Measurements from ENCODE around the gene INHBB.

The INHBB gene

DNA sequence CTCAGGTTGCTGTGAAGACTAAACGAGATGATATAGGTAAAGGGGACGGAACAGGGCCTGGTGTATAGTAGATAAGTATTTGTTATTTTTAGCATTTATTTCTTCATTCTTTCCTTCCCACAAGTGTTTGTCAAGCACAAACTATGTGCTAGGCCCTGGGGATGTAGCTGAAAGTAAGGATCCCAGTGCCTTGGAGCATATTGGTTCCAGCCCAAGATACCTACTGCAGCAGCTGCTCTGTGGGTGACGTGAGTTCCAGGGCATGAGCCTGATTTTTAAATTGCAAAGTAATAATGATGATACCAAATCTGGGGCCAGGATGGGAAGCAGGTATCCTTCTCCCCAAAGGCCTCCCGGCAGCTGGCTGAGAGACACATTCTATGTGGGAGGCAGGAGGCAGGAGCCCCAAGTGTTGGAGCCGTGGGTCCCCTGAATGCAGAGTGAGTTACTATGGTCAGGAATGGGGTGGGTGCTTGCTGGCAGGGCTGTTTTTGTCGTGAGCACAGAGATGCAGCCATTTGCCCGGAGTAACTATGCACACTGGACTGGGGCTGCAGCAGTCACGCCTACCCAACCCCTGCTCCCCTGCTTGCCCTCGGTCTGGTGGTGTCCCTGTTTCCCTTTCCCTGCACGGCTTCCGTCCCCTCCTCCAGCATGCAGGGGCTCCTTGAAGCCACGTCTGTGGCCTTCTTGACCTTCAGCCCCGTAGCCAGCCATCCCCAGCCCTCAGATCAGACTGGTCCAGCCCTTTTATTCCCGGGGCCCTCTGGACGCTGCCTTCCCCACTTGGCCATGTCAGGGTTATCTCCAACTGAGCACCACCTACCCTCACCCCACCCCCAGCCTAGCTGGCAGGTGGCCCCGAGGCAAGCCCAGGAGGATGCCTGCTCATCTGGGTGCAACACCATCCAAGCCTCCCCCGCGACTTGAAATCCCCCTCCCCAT, 52.4 kb downstream of the INHBB start:
- no peak for DNase-seq (ENCODE audit: low read depth)

- DNase-seq (ENCODE audit: low read depth) = no peak
These were observed 53.3 kb downstream of the INHBB start for GRCh38 chr2:120398996-120399888.

DNA sequence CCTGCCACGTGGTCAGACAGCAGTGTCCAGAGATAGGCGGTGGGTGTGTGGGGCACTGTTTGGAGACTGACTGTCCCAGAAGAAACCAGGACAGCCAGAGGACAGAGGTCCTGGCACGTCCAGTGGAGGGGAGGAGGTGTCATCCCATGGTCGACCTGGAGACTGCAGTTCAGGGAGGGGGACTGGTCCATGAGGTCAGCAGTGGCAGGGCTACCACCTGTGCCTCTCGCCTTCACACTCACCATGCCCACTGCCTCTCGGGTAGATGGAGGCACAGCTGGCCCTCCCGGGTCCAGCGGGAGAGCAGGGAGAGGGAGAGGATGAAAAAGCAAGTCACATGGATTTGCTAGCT, 53.9 kb downstream of the INHBB start:
- no peak for DNase-seq (ENCODE audit: low read depth)

DNA sequence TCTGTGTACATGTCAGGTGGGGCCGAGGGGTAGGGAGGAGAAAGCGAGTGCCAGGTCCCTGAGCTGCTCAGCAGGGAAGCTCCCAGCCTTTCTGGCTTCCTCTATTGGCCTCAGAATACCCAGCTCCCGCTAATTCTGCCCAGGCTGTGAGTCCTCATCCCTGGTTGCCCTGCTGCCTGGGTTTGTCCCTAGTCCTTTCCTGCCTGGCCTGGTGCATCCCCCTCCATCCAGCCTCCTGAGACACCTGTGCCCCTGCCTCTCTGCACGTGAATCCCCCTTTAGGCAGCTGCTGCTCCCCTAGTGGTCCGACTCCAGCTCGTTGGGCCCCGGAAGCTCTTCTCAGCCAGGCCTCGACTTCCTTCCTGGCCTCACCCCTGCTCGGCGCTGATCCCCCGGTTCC, 54.6 kb downstream of the INHBB start:
- no peak for DNase-seq (ENCODE audit: low read depth)
